A549 (cell line): ENCODE results near the gene SUV39H2.

Source experiments
- EHMT2 ChIP-seq: fragments of 200-600 bp; sonication (generic); IDR thresholded peaks from 2 replicates; pipeline ENCODE4 v1.6.1; 2016; ENCODE audit warnings: antibody characterized with exemption, low read depth, mild to moderate bottlenecking, moderate library complexity
- EP300 ChIP-seq, 2 experiments: fragments of >200 bp; sonication (Bioruptor Twin); formaldehyde crosslinking; IDR thresholded peaks; 2 replicates in 1 of 2; 3 replicates in 1 of 2; pipeline ENCODE4 v1.6.1; 2016 to 2017
- FOXS1 ChIP-seq: fragments of 250-450 bp; sonication (Bioruptor Pico); IDR thresholded peaks from 2 replicates; pipeline ENCODE4 v1.5.0; 2020; ENCODE audit warnings: mild to moderate bottlenecking, moderate library complexity
- HDAC2 ChIP-seq: fragments of 200-600 bp; sonication (generic); IDR thresholded peaks from 2 replicates; pipeline ENCODE4 v1.6.1; 2016
- JUN ChIP-seq, 2 experiments: fragments of >200 bp; sonication (Bioruptor Twin); formaldehyde crosslinking; IDR thresholded peaks; 2 replicates in 1 of 2; 3 replicates in 1 of 2; pipeline ENCODE4 v1.6.1; 2016 to 2017
- PHF8 ChIP-seq: fragments of 200-600 bp; sonication (generic); IDR thresholded peaks from 2 replicates; pipeline ENCODE4 v1.6.1; 2016; ENCODE audit warnings: low read depth, mild to moderate bottlenecking, antibody characterized with exemption, moderate library complexity, borderline replicate concordance
- POLR2A ChIP-seq: IDR thresholded peaks from 2 replicates; pipeline ENCODE4 v1.6.1; 2012; ENCODE audit warnings: mild to moderate bottlenecking, low read length
- POLR2AphosphoS2 ChIP-seq: conservative IDR thresholded peaks from 2 replicates; pipeline ENCODE4 v1.6.1; 2012; ENCODE audit warnings: low read length, improper control_type of control experiment, inconsistent platforms
- RCOR1 ChIP-seq: fragments of 150-350 bp; IDR thresholded peaks from 2 replicates; pipeline ENCODE4 v1.6.1; 2014; ENCODE audit warnings: antibody characterized with exemption, low read length, low read depth
- RNF2 ChIP-seq: fragments of 200-600 bp; sonication (generic); IDR thresholded peaks from 2 replicates; pipeline ENCODE4 v1.6.1; 2016; ENCODE audit warnings: low read depth, mild to moderate bottlenecking, antibody characterized with exemption, moderate library complexity, borderline replicate concordance
- SMC3 ChIP-seq: fragments of >200 bp; sonication (Bioruptor Twin); formaldehyde crosslinking; IDR thresholded peaks from 3 replicates; pipeline ENCODE4 v1.6.1; 2018; ENCODE audit warnings: inconsistent platforms
- SREBF2 ChIP-seq: fragments of 450-650 bp; IDR thresholded peaks from 2 replicates; pipeline ENCODE4 v1.6.1; 2014; ENCODE audit warnings: mild to moderate bottlenecking, moderate library complexity
- TF ChIP-seq, protein P1 (sequence below): fragments of >200 bp; sonication (Bioruptor Twin); formaldehyde crosslinking; IDR thresholded peaks from 3 replicates; pipeline ENCODE4 v1.5.1; 2016
- TF ChIP-seq, protein P2 (sequence below): fragments of 200-600 bp; sonication (generic); IDR thresholded peaks from 2 replicates; pipeline ENCODE4 v1.6.1; 2016; ENCODE audit warnings: antibody characterized with exemption, mild to moderate bottlenecking, moderate library complexity

DNA sequence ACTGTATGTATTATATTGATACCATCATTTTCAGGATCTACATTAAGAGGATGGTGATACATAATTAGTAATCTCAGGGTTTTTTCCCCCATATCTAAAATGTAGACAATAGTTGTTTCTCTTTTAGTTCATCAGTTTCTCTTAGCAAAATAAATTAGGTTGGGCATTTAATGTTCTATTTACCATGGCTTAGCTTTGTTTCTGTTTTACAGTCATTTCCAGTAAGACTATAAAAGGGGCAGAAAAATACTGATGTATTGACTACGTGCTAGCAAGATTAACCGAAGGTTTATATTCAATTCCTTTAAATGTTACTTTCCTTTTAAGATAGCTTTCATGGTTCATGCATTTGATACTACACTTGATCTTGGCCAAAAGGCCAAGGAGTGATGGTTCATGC lies 26.2 kb downstream of the SUV39H2 start:
- TF ChIP-seq JUN (IDR thresholded peaks at IDR 0.05) (no peak), POLR2A (no peak), RNF2 (no peak), SMC3 (no peak), FOXS1 (CRISPR knock-in tag) (no peak), EP300 (IDR thresholded peaks at IDR 0.05) (no peak), SREBF2 (no peak), EHMT2 (no peak), PHF8 (no peak), RCOR1 (no peak), POLR2AphosphoS2 (no peak), HDAC2 (no peak)
- TF ChIP-seq, protein P1, sequence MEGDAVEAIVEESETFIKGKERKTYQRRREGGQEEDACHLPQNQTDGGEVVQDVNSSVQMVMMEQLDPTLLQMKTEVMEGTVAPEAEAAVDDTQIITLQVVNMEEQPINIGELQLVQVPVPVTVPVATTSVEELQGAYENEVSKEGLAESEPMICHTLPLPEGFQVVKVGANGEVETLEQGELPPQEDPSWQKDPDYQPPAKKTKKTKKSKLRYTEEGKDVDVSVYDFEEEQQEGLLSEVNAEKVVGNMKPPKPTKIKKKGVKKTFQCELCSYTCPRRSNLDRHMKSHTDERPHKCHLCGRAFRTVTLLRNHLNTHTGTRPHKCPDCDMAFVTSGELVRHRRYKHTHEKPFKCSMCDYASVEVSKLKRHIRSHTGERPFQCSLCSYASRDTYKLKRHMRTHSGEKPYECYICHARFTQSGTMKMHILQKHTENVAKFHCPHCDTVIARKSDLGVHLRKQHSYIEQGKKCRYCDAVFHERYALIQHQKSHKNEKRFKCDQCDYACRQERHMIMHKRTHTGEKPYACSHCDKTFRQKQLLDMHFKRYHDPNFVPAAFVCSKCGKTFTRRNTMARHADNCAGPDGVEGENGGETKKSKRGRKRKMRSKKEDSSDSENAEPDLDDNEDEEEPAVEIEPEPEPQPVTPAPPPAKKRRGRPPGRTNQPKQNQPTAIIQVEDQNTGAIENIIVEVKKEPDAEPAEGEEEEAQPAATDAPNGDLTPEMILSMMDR: no peak
- TF ChIP-seq, protein P2, sequence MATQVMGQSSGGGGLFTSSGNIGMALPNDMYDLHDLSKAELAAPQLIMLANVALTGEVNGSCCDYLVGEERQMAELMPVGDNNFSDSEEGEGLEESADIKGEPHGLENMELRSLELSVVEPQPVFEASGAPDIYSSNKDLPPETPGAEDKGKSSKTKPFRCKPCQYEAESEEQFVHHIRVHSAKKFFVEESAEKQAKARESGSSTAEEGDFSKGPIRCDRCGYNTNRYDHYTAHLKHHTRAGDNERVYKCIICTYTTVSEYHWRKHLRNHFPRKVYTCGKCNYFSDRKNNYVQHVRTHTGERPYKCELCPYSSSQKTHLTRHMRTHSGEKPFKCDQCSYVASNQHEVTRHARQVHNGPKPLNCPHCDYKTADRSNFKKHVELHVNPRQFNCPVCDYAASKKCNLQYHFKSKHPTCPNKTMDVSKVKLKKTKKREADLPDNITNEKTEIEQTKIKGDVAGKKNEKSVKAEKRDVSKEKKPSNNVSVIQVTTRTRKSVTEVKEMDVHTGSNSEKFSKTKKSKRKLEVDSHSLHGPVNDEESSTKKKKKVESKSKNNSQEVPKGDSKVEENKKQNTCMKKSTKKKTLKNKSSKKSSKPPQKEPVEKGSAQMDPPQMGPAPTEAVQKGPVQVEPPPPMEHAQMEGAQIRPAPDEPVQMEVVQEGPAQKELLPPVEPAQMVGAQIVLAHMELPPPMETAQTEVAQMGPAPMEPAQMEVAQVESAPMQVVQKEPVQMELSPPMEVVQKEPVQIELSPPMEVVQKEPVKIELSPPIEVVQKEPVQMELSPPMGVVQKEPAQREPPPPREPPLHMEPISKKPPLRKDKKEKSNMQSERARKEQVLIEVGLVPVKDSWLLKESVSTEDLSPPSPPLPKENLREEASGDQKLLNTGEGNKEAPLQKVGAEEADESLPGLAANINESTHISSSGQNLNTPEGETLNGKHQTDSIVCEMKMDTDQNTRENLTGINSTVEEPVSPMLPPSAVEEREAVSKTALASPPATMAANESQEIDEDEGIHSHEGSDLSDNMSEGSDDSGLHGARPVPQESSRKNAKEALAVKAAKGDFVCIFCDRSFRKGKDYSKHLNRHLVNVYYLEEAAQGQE: no peak
